IMR-90 (cell line): ENCODE measurements around the gene TMPRSS13. TPM values are rescaled to one million over a fixed set of nuclear protein-coding genes. Genes with fewer than 3 reads are reported as not detected.

ENCODE experiments used
- ATAC-seq: fragments of 200-7000 bp; cut with Tn5 transposase; 2 replicates; pipeline ENCODE4 v1.9.1; 2020; ENCODE audit warnings: low read depth, mild to moderate bottlenecking, moderate library complexity
- BruUV-seq: library from RNA; stranded (reverse); fragments of 400-500 nt; replicated peaks from 2 replicates; lab custom pipeline; 2021; lab: Mats Ljungman, UMichigan
- CTCF ChIA-PET: fragments of 300-600 bp; formaldehyde crosslinking; extraction: SDS; loops from one replicate; lab custom pipeline; 2021; ENCODE audit warnings: antibody characterized with exemption; lab: Yijun Ruan, JAX
- POLR2A ChIA-PET: fragments of 300-600 bp; sonication (Branson Sonifier 250); formaldehyde crosslinking; loops from one replicate; lab custom pipeline; 2022; ENCODE audit warnings: antibody characterized with exemption; ENCODE audit not compliant: unreplicated experiment; lab: Charles Lee
- DNase-seq: peaks from one replicate; pipeline ENCODE4 v3.0.0; 2013
- H2AFZ ChIP-seq: replicated peaks from 2 replicates; pipeline ENCODE3; 2013; ENCODE audit warnings: low read length, mild to moderate bottlenecking; ENCODE audit not compliant: poor library complexity
- H2AK5ac ChIP-seq: 2 replicates; pipeline ENCODE4 v1.6.1; 2013; ENCODE audit warnings: low read depth, low read length, inconsistent platforms
- H2AK9ac ChIP-seq: replicated peaks from 2 replicates; pipeline ENCODE3; 2013; ENCODE audit warnings: mild to moderate bottlenecking, low read depth, low read length, moderate library complexity; ENCODE audit not compliant: poor library complexity
- H2BK120ac ChIP-seq: 2 replicates; pipeline ENCODE4 v1.6.1; 2013; ENCODE audit warnings: low read depth, low read length, inconsistent platforms
- H2BK15ac ChIP-seq: 3 replicates; pipeline ENCODE4 v1.6.1; 2013; ENCODE audit warnings: low read depth, low read length, inconsistent platforms
- H2BK20ac ChIP-seq: 2 replicates; pipeline ENCODE4 v1.6.1; 2013; ENCODE audit warnings: low read depth, mild to moderate bottlenecking, inconsistent platforms, low read length, moderate library complexity
- H2BK5ac ChIP-seq: 2 replicates; pipeline ENCODE4 v1.6.1; 2013; ENCODE audit warnings: mild to moderate bottlenecking, low read depth, low read length, inconsistent platforms; ENCODE audit not compliant: poor library complexity, severe bottlenecking
- H3K14ac ChIP-seq: replicated peaks from 2 replicates; pipeline ENCODE4 v1.6.1; 2013; ENCODE audit warnings: low read depth, low read length, inconsistent platforms
- H3K18ac ChIP-seq: 2 replicates; pipeline ENCODE4 v1.6.1; 2013; ENCODE audit warnings: low read depth, low read length, control low read depth
- H3K23ac ChIP-seq: 2 replicates; pipeline ENCODE4 v1.6.1; 2013; ENCODE audit warnings: low read depth, low read length, inconsistent platforms
- H3K27ac ChIP-seq: 2 replicates; pipeline ENCODE4 v1.5.1; 2013; ENCODE audit warnings: mild to moderate bottlenecking, control low read depth, low read length; ENCODE audit not compliant: insufficient read depth
- H3K27me3 ChIP-seq: 2 replicates; pipeline ENCODE4 v1.6.1; 2013; ENCODE audit warnings: low read length; ENCODE audit not compliant: control insufficient read depth, insufficient read depth
- H3K36me3 ChIP-seq: 2 replicates; pipeline ENCODE4 v1.6.1; 2013; ENCODE audit warnings: low read length, mixed read lengths; ENCODE audit not compliant: control insufficient read depth, insufficient read depth
- H3K4ac ChIP-seq: 2 replicates; pipeline ENCODE4 v1.6.1; 2013; ENCODE audit warnings: low read depth, low read length, inconsistent platforms
- H3K4me1 ChIP-seq: 2 replicates; pipeline ENCODE4 v1.6.1; 2013; ENCODE audit warnings: low read length, mixed read lengths; ENCODE audit not compliant: control insufficient read depth, insufficient read depth
- H3K4me2 ChIP-seq: 2 replicates; pipeline ENCODE4 v1.6.1; 2013; ENCODE audit warnings: low read depth, mild to moderate bottlenecking, control low read depth, low read length, moderate library complexity
- H3K4me3 ChIP-seq: 2 replicates; pipeline ENCODE4 v1.5.1; 2013; ENCODE audit warnings: low read depth, mild to moderate bottlenecking, control low read depth, low read length, moderate library complexity; ENCODE audit not compliant: insufficient read depth
- H3K56ac ChIP-seq: 2 replicates; pipeline ENCODE4 v1.6.1; 2013; ENCODE audit warnings: low read length, inconsistent platforms; ENCODE audit not compliant: insufficient read depth; ENCODE audit errors: extremely low read depth
- H3K79me1 ChIP-seq, 2 experiments: 2 replicates each; pipeline ENCODE4 v1.6.1; 2013; ENCODE audit warnings: low read length in 2 of 2, inconsistent platforms in 1 of 2, low read depth in 1 of 2
- H3K9ac ChIP-seq: 2 replicates; pipeline ENCODE4 v1.6.1; 2013; ENCODE audit warnings: low read depth, low read length, control low read depth
- H3K9me1 ChIP-seq: 2 replicates; pipeline ENCODE4 v1.6.1; 2013; ENCODE audit warnings: low read length, inconsistent platforms; ENCODE audit not compliant: insufficient read depth
- H3K9me3 ChIP-seq: 2 replicates; pipeline ENCODE4 v1.6.1; 2013; ENCODE audit warnings: low read length; ENCODE audit not compliant: control insufficient read depth, insufficient read depth
- H4K20me1 ChIP-seq: 2 replicates; pipeline ENCODE4 v1.6.1; 2013; ENCODE audit warnings: low read length, inconsistent platforms; ENCODE audit not compliant: insufficient read depth
- H4K5ac ChIP-seq: 2 replicates; pipeline ENCODE4 v1.6.1; 2013; ENCODE audit warnings: mild to moderate bottlenecking, low read depth, low read length, control low read depth
- H4K8ac ChIP-seq, 2 experiments: 2 replicates each; pipeline ENCODE4 v1.6.1; 2013; ENCODE audit warnings: low read depth in 2 of 2, low read length in 2 of 2, control low read depth in 1 of 2, inconsistent platforms in 1 of 2
- H4K91ac ChIP-seq: 2 replicates; pipeline ENCODE4 v1.6.1; 2013; ENCODE audit warnings: low read depth, low read length, inconsistent platforms; ENCODE audit not compliant: insufficient read depth
- BHLHE40 ChIP-seq: fragments of 150-350 bp; IDR thresholded peaks from 2 replicates; pipeline ENCODE4 v1.6.1; 2016; ENCODE audit warnings: mild to moderate bottlenecking, low read depth, low read length
- CHD1 ChIP-seq: IDR thresholded peaks from 2 replicates; pipeline ENCODE4 v1.6.1; 2012; ENCODE audit warnings: low read depth, low read length, improper control_type of control experiment
- MAFK ChIP-seq: IDR thresholded peaks from 2 replicates; pipeline ENCODE4 v1.6.1; 2012; ENCODE audit warnings: low read depth, low read length, improper control_type of control experiment
- MAZ ChIP-seq: IDR thresholded peaks from 2 replicates; pipeline ENCODE4 v1.6.1; 2012; ENCODE audit warnings: low read depth, mild to moderate bottlenecking, low read length, improper control_type of control experiment, moderate library complexity, borderline replicate concordance
- NFE2L2 ChIP-seq: fragments of 150-350 bp; IDR thresholded peaks from 2 replicates; pipeline ENCODE4 v1.6.1; 2016; ENCODE audit warnings: low read depth, mild to moderate bottlenecking, low read length
- RCOR1 ChIP-seq: IDR thresholded peaks from 2 replicates; pipeline ENCODE4 v1.6.1; 2012; ENCODE audit warnings: mild to moderate bottlenecking, low read length, improper control_type of control experiment; ENCODE audit not compliant: insufficient replicate concordance
- SMC3 ChIP-seq: fragments of 150-350 bp; IDR thresholded peaks from 2 replicates; pipeline ENCODE4 v1.6.1; 2016; ENCODE audit warnings: low read depth, mild to moderate bottlenecking, antibody characterized with exemption, low read length, moderate library complexity
- WGBS, 2 experiments: methylation state at CpG; one replicate each; pipeline versions ENCODE4 v1.1.5 to v1.1.7; 2013; ENCODE audit warnings: missing lambda C conversion rate in 2 of 2; ENCODE audit not compliant: insufficient read length in 1 of 2; ENCODE audit errors: extremely low coverage in 2 of 2; 5-methylcytosine and 5-hydroxymethylcytosine counted together
- dilution Hi-C: fragments of 300-500 bp; cut with HindIII; formaldehyde crosslinking; loops from one replicate; pipeline ENCODE4 v1.14.3; 2018; ENCODE audit warnings: low sequenced_read_pairs; ENCODE audit not compliant: unreplicated experiment
- in situ Hi-C: fragments of 300-500 bp; cut with MboI; formaldehyde crosslinking; loops from 3 replicates; pipeline ENCODE4 v1.14.3; 2019; ENCODE audit warnings: low sequenced_read_pairs, inconsistent platforms, mixed read lengths
- intact Hi-C: fragments of 100-400 bp; cut with micrococcal nuclease; formaldehyde crosslinking; loops from 2 replicates; pipeline ENCODE4 v1.10.0; 2022
- polyA plus RNA-seq, 3 experiments: library from polyadenylated mRNA; depleted of rRNA; stranded (reverse); fragments of >200 nt; gene quantifications; 2 replicates each; pipeline ENCODE4 v1.2.3, GENCODE V29; 2012; ENCODE audit warnings: low replicate concordance in 1 of 3
- total RNA-seq: library from RNA; depleted of rRNA; stranded (reverse); fragments of >200 nt; gene quantifications from 2 replicates; pipeline ENCODE4 v1.2.3, GENCODE V29; 2012

TMPRSS13 gene
- total and polyA plus RNA-seq, 2 of the 4 experiments (the other 2 are of a cell fraction) = not detected

DNA sequence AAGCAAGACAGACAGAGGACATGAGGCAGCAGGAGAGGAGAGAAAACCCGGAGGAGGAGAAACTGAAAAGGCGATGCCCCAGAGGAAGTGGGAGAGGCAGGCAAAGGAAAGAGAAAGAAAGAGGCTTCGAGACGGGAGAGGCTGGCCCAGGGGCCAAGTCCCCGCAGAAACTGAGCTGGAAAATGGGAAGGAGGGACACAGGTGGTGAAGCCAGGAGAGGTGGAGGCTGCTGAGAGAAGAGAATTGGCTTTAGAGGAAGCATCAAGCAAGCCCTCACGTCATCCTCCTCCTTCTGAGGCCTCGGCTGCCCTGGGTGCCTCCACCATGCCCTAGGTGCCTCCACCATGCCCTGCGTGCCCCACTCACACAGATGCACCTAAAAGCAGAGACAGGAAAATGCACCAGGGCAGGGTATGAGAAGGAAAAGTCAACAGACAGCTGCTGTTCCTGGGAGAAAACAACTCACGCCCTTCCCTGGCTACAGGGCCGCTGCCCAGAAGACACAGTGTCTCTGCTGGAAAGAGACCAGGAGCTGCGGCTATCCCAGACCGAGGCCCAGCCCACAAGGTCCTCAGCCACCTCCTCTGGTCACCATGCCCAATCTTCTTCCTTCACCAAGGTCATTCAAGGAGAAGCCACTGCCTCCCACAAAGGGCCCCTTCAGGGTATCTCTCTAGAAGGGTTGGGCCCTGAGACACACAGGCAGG is 67.0 kb downstream of the TMPRSS13 start:
- DNase-seq (no peak), ATAC-seq (no peak)
- intact Hi-C loops (no loop called here), in situ Hi-C loops (no loop called here), dilution Hi-C loops (no loop called here)
- CTCF ChIA-PET = no interaction called here
- Histone ChIP-seq H3K4me2 (no peak overlapping the region), H2AK5ac (no peak overlapping the region), H4K5ac (no peak overlapping the region), H3K36me3 (no peaks in the 10 kb centered on the region), H3K4ac (no peak overlapping the region), H3K23ac (no peak overlapping the region), H3K14ac (no peak overlapping the region), H3K4me3 (no peak overlapping the region), H2BK5ac (no peak overlapping the region), H3K4me1 (no peaks in the 10 kb centered on the region), H4K20me1 (no peaks in the 10 kb centered on the region), H3K9ac (no peak overlapping the region), H3K9me3 (no peaks in the 10 kb centered on the region), H3K9me1 (no peaks in the 10 kb centered on the region), H4K8ac (no peak overlapping the region), H3K27me3 (no peaks in the 10 kb centered on the region; the same call in 1 of the 2 replicates), H2BK15ac (no peak overlapping the region), H4K91ac (no peak overlapping the region), H2BK20ac (no peak overlapping the region), H3K56ac (no peak overlapping the region), H3K79me1 (no peaks in the 10 kb centered on the region), H3K27ac (no peak overlapping the region), H3K18ac (no peak overlapping the region), H2BK120ac (no peak overlapping the region), H2AFZ (no peak overlapping the region), H2AK9ac (no peak overlapping the region)
- BruUV-seq = no TSS peak
- TF ChIP-seq MAFK = no peak
- TF ChIP-seq MAZ = no peak
- TF ChIP-seq SMC3 = no peak
- TF ChIP-seq NFE2L2 = no peak
- no peak for TF ChIP-seq RCOR1
- no peak for TF ChIP-seq BHLHE40
- no peak for TF ChIP-seq CHD1
- POLR2A ChIA-PET = no interaction called here
- 40% methylated on average over 1 of the region's 12 CpGs; no CpG with 5 or more reads in 1 of the 2 experiments for WGBS, 2 experiments
